Thyroid gland (tissue), 4 donors: Measurements from ENCODE around the gene STUB1. TPM values are rescaled to one million over a fixed set of nuclear protein-coding genes. Genes with fewer than 3 reads are reported as not detected.

ENCODE experiments used
- DNase-seq, 2 donors: peaks; one replicate each; pipeline ENCODE4 v3.0.0-alpha.2; 2019
- H3K27ac ChIP-seq, 3 donors: fragments of 200-600 bp; sonication (generic); 1 replicate in 2 of 3; 2 replicates in 1 of 3; pipeline ENCODE4 v1.5.1; 2016 to 2019; ENCODE audit warnings: mild to moderate bottlenecking in 1 of 3, moderate library complexity in 1 of 3
- H3K27me3 ChIP-seq: fragments of 200-600 bp; sonication (generic); one replicate; pipeline ENCODE4 v1.5.1; 2019
- H3K36me3 ChIP-seq, 2 donors: fragments of 200-600 bp; sonication (generic); one replicate each; pipeline ENCODE4 v1.5.1; 2016 to 2019
- H3K4me1 ChIP-seq, 2 donors: fragments of 200-600 bp; sonication (generic); one replicate each; pipeline ENCODE4 v1.5.1; 2017 to 2019
- H3K4me3 ChIP-seq, 3 donors: fragments of 200-600 bp; sonication (generic); replicated peaks in 1 of 3; 1 replicate in 2 of 3; 2 replicates in 1 of 3; pipeline ENCODE4 v1.5.1; 2016; ENCODE audit warnings: mild to moderate bottlenecking in 1 of 3
- H3K9me3 ChIP-seq: fragments of 200-600 bp; sonication (generic); one replicate; pipeline ENCODE4 v1.5.1; 2017
- CTCF ChIP-seq, 6 experiments: fragments of 200-600 bp in 3 of 6; fragments of 450-650 bp in 3 of 6; sonication (generic) in 3 of 6; IDR thresholded peaks; one replicate each; pipeline ENCODE4 v1.5.1; 2016 to 2019; ENCODE audit warnings: antibody characterized with exemption in 6 of 6, mild to moderate bottlenecking in 2 of 6, inconsistent platforms in 1 of 6, moderate library complexity in 1 of 6
- POLR2A ChIP-seq, 2 donors: fragments of 450-650 bp; IDR thresholded peaks; one replicate each; pipeline ENCODE4 v1.6.1; 2017; ENCODE audit warnings: antibody characterized with exemption in 2 of 2, mild to moderate bottlenecking in 2 of 2, moderate library complexity in 1 of 2
- WGBS, 2 donors: methylation state at CpG; one replicate each; pipeline ENCODE4 v1.1.5; 2017; 5-methylcytosine and 5-hydroxymethylcytosine counted together
- intact Hi-C: fragments of 100-400 bp; cut with DNase I; formaldehyde crosslinking; loops from one replicate; pipeline ENCODE4 v1.15.1; 2023
- total RNA-seq, 4 donors: library from RNA; depleted of rRNA; stranded (reverse); fragments of >200 nt; gene quantifications; one replicate each; pipeline ENCODE4 v1.2.3, GENCODE V29; 2016

The STUB1 gene
- total RNA-seq, 4 donors from 2014 or later: 134 to 206 (median 162) TPM

GRCh38 chr16:720447-720989 is 40.3 kb downstream of the STUB1 start:
- H3K36me3 ChIP-seq: no peaks in the 10 kb centered on the region
- peak; percentile 30 to 34 for DNase-seq
- H3K4me3 ChIP-seq: peak overlapping the region; percentile 41 to 84 (median 46)
- peak overlapping the region; percentile 66 to 86 (median 73) for H3K27ac ChIP-seq
- TF ChIP-seq POLR2A (IDR thresholded peaks at IDR 0.05): no peak
- no peaks in the 10 kb centered on the region for H3K9me3 ChIP-seq
- H3K4me1 ChIP-seq: peaks cover 24 to 46% of the 10 kb centered on the region in 2 donors
- WGBS, 2 donors: 0% methylated on average over 5 to 11 of the region's 38 CpGs
- intact Hi-C loops: no loop called here
- H3K27me3 ChIP-seq: no peaks in the 10 kb centered on the region

GRCh38 chr16:720990-721764 is 41.0 kb downstream of the STUB1 start, which contains the start of gene ANTKMT:
TSS of gene ANTKMT (plus strand) at chr16:721146. CDS start at chr16:721275, 129 bp downstream.
- intact Hi-C loops: no loop called here
- TF ChIP-seq CTCF (IDR thresholded peaks at IDR 0.05): peak in 2 of 6 experiments; percentile 19 to 36
- TF ChIP-seq POLR2A (IDR thresholded peaks at IDR 0.05): peak; percentile 21 to 77
- Histone ChIP-seq H3K4me1 (peaks cover 20 to 43% of the 10 kb centered on the region in 2 donors), H3K9me3 (no peaks in the 10 kb centered on the region), H3K4me3 (peak within 1 kb of the TSS; percentile 41 to 84 (median 46)), H3K27ac (peak within 1 kb of the TSS; percentile 66 to 86 (median 73)), H3K36me3 (no peaks in the 10 kb centered on the region), H3K27me3 (no peaks in the 10 kb centered on the region)
- WGBS, 2 donors: 0 to 80% methylated on average over 1 to 34 of the region's 106 CpGs
- DNase-seq: peak; percentile 84 to 88

- H3K9me3 ChIP-seq: no peaks in the 10 kb centered on the region
- no peak for DNase-seq
- intact Hi-C loops: no loop called here
- H3K27ac ChIP-seq: peak overlapping the region in 1 of 3 donors; percentile 86
- peaks cover 17 to 40% of the 10 kb centered on the region in 2 donors for H3K4me1 ChIP-seq
- TF ChIP-seq POLR2A (IDR thresholded peaks at IDR 0.05) (no peak), CTCF (IDR thresholded peaks at IDR 0.05) (no peak)
- H3K4me3 ChIP-seq: peak overlapping the region in 1 of 3 donors; percentile 84
- H3K27me3 ChIP-seq: no peaks in the 10 kb centered on the region
- no peaks in the 10 kb centered on the region for H3K36me3 ChIP-seq
- WGBS, 2 donors: 93% methylated on average over 3 to 12 of the region's 51 CpGs
Observed at GRCh38 chr16:721765-722540, 41.7 kb downstream of the STUB1 start.

- H3K4me1 ChIP-seq: peaks cover 27 to 49% of the 10 kb centered on the region in 2 donors
- no peaks in the 10 kb centered on the region for H3K36me3 ChIP-seq
- DNase-seq: no peak
- intact Hi-C loops: no loop called here
- H3K27ac ChIP-seq: no peak overlapping the region
- H3K9me3 ChIP-seq: no peaks in the 10 kb centered on the region
- 86 to 94% methylated on average over 14 to 23 of the region's 24 CpGs for WGBS, 2 donors
- no peak overlapping the region for H3K4me3 ChIP-seq
- no peaks in the 10 kb centered on the region for H3K27me3 ChIP-seq
- TF ChIP-seq CTCF (IDR thresholded peaks at IDR 0.05): no peak
- TF ChIP-seq POLR2A (IDR thresholded peaks at IDR 0.05): no peak
Observed at GRCh38 chr16:722835-723633, 42.8 kb downstream of the STUB1 start.

- Histone ChIP-seq H3K4me3 (no peak overlapping the region), H3K36me3 (no peaks in the 10 kb centered on the region), H3K27ac (no peak overlapping the region), H3K27me3 (no peaks in the 10 kb centered on the region), H3K9me3 (no peaks in the 10 kb centered on the region), H3K4me1 (peaks cover 33 to 49% of the 10 kb centered on the region in 2 donors)
- 90 to 94% methylated on average over 2 to 6 of the region's 9 CpGs for WGBS, 2 donors
- intact Hi-C loops: no loop called here
- no peak for TF ChIP-seq POLR2A (IDR thresholded peaks at IDR 0.05)
- no peak for TF ChIP-seq CTCF (IDR thresholded peaks at IDR 0.05)
- no peak for DNase-seq
Observed at GRCh38 chr16:723695-724094, 43.5 kb downstream of the STUB1 start.
